Heart left ventricle (tissue), 16 donors: ENCODE results near the gene UNC5C. TPM values are rescaled to one million over a fixed set of nuclear protein-coding genes. Genes with fewer than 3 reads are reported as not detected.

ENCODE experiments used
- ATAC-seq, 4 donors: fragments of 200-7000 bp; cut with Tn5 transposase; one replicate each; pipeline ENCODE4 v1.9.1; 2020 to 2022; ENCODE audit warnings: moderate library complexity in 4 of 4, mild to moderate bottlenecking in 3 of 4, moderate number of reproducible peaks in 1 of 4
- DNase-seq, 5 donors: peaks; one replicate each; pipeline ENCODE4 v3.0.0-alpha.2; 2020
- H3K27ac ChIP-seq, 12 donors: fragments of 200-600 bp; sonication (generic) in 4 of 12; one replicate each; pipeline versions ENCODE4 v1.5.0 to v1.8.0; 2016 to 2022; ENCODE audit warnings: mild to moderate bottlenecking in 2 of 12
- H3K27me3 ChIP-seq, 9 donors: fragments of 200-600 bp; sonication (generic) in 2 of 9; one replicate each; pipeline versions ENCODE4 v1.5.1 to v1.8.0; 2016 to 2022; ENCODE audit warnings: mild to moderate bottlenecking in 3 of 9
- H3K36me3 ChIP-seq, 9 donors: fragments of 200-600 bp; sonication (generic) in 2 of 9; one replicate each; pipeline versions ENCODE4 v1.5.0 to v1.8.0; 2018 to 2022; ENCODE audit warnings: mild to moderate bottlenecking in 2 of 9
- H3K4me1 ChIP-seq, 12 donors: fragments of 200-600 bp; sonication (generic) in 4 of 12; one replicate each; pipeline versions ENCODE4 v1.5.0 to v1.8.0; 2016 to 2022; ENCODE audit warnings: mild to moderate bottlenecking in 3 of 12
- H3K4me3 ChIP-seq, 12 donors: fragments of 200-600 bp; sonication (generic) in 4 of 12; one replicate each; pipeline versions ENCODE4 v1.5.0 to v1.8.0; 2017 to 2022; ENCODE audit warnings: mild to moderate bottlenecking in 9 of 12, moderate library complexity in 4 of 12
- H3K9me3 ChIP-seq, 12 donors: fragments of 200-600 bp; sonication (generic) in 4 of 12; one replicate each; pipeline versions ENCODE4 v1.5.0 to v1.8.0; 2016 to 2022; ENCODE audit warnings: mild to moderate bottlenecking in 1 of 12
- CTCF ChIP-seq, 12 donors: fragments of 200-600 bp; sonication (generic) in 4 of 12; IDR thresholded peaks; one replicate each; pipeline versions ENCODE4 v1.5.0 to v1.8.0; 2018 to 2022; ENCODE audit warnings: antibody characterized with exemption in 12 of 12, mild to moderate bottlenecking in 5 of 12
- POLR2A ChIP-seq, 2 donors: fragments of 450-650 bp; IDR thresholded peaks; one replicate each; pipeline ENCODE4 v1.6.1; 2017; ENCODE audit warnings: antibody characterized with exemption in 2 of 2, mild to moderate bottlenecking in 2 of 2, moderate library complexity in 2 of 2
- WGBS, 4 donors: extraction: QIAGEN DNeasy Blood & Tissue Kit in 2 of 4; methylation state at CpG; one replicate each; pipeline versions ENCODE4 v1.1.5 to v1.1.7; 2013 to 2018; 5-methylcytosine and 5-hydroxymethylcytosine counted together
- intact Hi-C, 10 donors: fragments of 100-400 bp; cut with DNase I; formaldehyde crosslinking; loops; one replicate each; pipeline versions ENCODE4 v1.11.1 to v1.14.2; 2022
- polyA plus RNA-seq, 2 donors: library from polyadenylated mRNA; stranded (reverse); fragments of 200-250 nt; gene quantifications; one replicate each; pipeline ENCODE4 v1.2.3, GENCODE V29; 2013
- total RNA-seq, 9 donors: library from RNA; depleted of rRNA in 2 of 9; stranded (reverse); fragments of >200 nt in 2 of 9; fragmentation: NEBNext Ultra II Directional in 3 of 9; extraction: Animal tissue kit (Norgen Biotek cat#: 25700) in 3 of 9; gene quantifications; one replicate each; pipeline versions ENCODE4 v1.1.0 to v1.2.4, GENCODE V29; 2016 to 2023
- donor health status: ischemic (EF 13 %, LVEDD 7.1; RV severe dilation, severe dysfunction).
- donor health status: healthy with polysubstance abuse.
- donor health status: DM: no; HTN: yes; CAD: no.
- donor health status: DM: no; HTN: no; CAD: no.
- donor health status: ischemic (EF 25% LVEDD 6.9; RV normal size, moderate dysfunction).
- donor health status: ischemic (EF 25% LVEDD 5.7; RV mildly dilated, moderate dysfunction).
- donor health status: healthy.
- donor health status: DM: yes; HTN: yes; CAD: no.
- donor health status: ischemic (EF 35%, LVEDD 5.7; RV mildly dilated, moderate dysfunction).
- donor health status: nonischemic (EF 11% LVEDD 7.7; RV severe dilation, severe dysfunction).
- donor health status: DM: yes; HTN: yes; CAD: no.
- donor health status: PGD.
- donor health status: ischemic (EF 29% LVEDD 5.4; RV normal size, mild dysfunction).
- donor health status: nonischemic (EF 23%, LVEDD 6.1; RV moderate dilation, normal function).

Gene UNC5C
- total and polyA plus RNA-seq, 11 donors = 0.23 to 2.8 (median 1.7) TPM

DNA sequence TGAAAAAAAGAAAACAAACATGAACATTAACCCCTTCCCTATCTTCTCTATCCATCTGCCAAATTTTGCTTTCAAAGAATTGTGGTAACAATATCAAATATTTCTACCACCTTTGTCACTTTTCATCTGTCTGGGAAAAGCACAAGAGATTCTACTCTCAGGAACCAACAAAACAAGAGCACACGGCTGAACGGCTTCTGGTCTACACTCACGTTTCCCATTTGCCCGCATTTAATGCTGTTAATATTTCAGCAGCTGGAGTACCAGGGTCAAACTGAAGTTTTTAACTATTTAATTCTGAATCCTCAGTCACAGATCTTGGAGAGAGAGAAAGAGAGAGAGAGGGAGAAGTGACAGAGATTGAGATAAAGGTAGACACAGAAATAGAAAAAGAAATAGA, 91.4 kb downstream of the UNC5C start:
- no peak overlapping the region for H3K27ac ChIP-seq
- DNase-seq (no peak), ATAC-seq (no peak)
- no peaks in the 10 kb centered on the region for H3K36me3 ChIP-seq
- no peaks in the 10 kb centered on the region for H3K9me3 ChIP-seq
- no peak for TF ChIP-seq POLR2A (IDR thresholded peaks at IDR 0.05)
- TF ChIP-seq CTCF (IDR thresholded peaks at IDR 0.05) = no peak
- intact Hi-C loops = no loop called here
- WGBS, 4 donors = 70 to 80% (median 75%) methylated on average over 4 of the region's 4 CpGs
- H3K4me1 ChIP-seq = no peaks in the 10 kb centered on the region
- H3K27me3 ChIP-seq = no peaks in the 10 kb centered on the region
- H3K4me3 ChIP-seq = no peak overlapping the region

GRCh38 chr4:95450294-95450693, 98.5 kb downstream of the UNC5C start:
- ATAC-seq = no peak

DNA sequence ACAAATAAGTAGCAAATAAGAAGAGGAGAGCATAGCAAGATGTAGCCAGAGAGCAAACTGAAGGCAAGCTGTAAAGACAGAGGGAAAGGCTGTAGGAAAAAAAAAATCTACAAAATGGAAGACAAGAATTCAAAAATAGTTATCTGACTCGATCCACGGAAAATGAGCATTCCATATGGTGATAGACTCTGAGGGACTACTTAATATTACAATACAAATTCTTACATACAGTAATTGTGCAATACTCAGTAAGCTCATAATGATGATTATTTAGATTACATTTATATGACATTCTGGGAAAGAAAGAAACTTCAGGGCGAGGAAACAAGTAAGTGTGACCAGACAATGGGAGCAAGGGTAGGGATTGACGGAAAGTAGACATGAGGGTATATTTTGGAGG, 102.6 kb downstream of the UNC5C start:
- no peaks in the 10 kb centered on the region for H3K36me3 ChIP-seq
- no peaks in the 10 kb centered on the region for H3K27me3 ChIP-seq
- H3K4me1 ChIP-seq = no peaks in the 10 kb centered on the region
- TF ChIP-seq POLR2A (IDR thresholded peaks at IDR 0.05) = no peak
- TF ChIP-seq CTCF (IDR thresholded peaks at IDR 0.05) = no peak
- 84 to 87% (median 86%) methylated on average over 4 of the region's 4 CpGs for WGBS, 4 donors
- intact Hi-C loops = no loop called here
- DNase-seq (no peak), ATAC-seq (no peak)
- no peak overlapping the region for H3K27ac ChIP-seq
- no peaks in the 10 kb centered on the region for H3K9me3 ChIP-seq
- H3K4me3 ChIP-seq = no peak overlapping the region

More at GRCh38 chr4:95450294-95450693, 98.5 kb downstream of the UNC5C start:
- Histone ChIP-seq H3K4me3 (no peak overlapping the region), H3K36me3 (no peaks in the 10 kb centered on the region), H3K4me1 (no peaks in the 10 kb centered on the region), H3K27ac (no peak overlapping the region), H3K27me3 (no peaks in the 10 kb centered on the region), H3K9me3 (no peaks in the 10 kb centered on the region)
- 84 to 90% (median 86%) methylated on average over 2 of the region's 2 CpGs for WGBS, 4 donors
- no peak for DNase-seq
- no peak for TF ChIP-seq POLR2A (IDR thresholded peaks at IDR 0.05)
- no peak for TF ChIP-seq CTCF (IDR thresholded peaks at IDR 0.05)
- intact Hi-C loops = no loop called here

GRCh38 chr4:95445251-95445650, 103.5 kb downstream of the UNC5C start:
- H3K27ac ChIP-seq = no peak overlapping the region
- H3K4me1 ChIP-seq = no peaks in the 10 kb centered on the region
- intact Hi-C loops = no loop called here
- H3K9me3 ChIP-seq = no peaks in the 10 kb centered on the region
- TF ChIP-seq POLR2A (IDR thresholded peaks at IDR 0.05) (no peak), CTCF (IDR thresholded peaks at IDR 0.05) (no peak)
- H3K36me3 ChIP-seq = no peaks in the 10 kb centered on the region
- ATAC-seq = no peak
- no peak for DNase-seq
- peak overlapping the region in 3 of 12 donors; percentile 13 to 15 (median 14) for H3K4me3 ChIP-seq
- H3K27me3 ChIP-seq = no peaks in the 10 kb centered on the region
- WGBS, 4 donors = 46 to 72% (median 52%) methylated on average over 5 of the region's 5 CpGs
